H54 (cell line): Measurements from ENCODE around the gene RFTN1.
A peak's percentile ranks its signal among the peaks of the same experiment; 100 is the strongest.

Experiments used
- DNase-seq: peaks from one replicate; pipeline ENCODE4 v3.0.0; 2011; ENCODE audit warnings: low spot score, mixed read lengths; ENCODE audit not compliant: insufficient read length
- FAIRE-seq: peaks from 3 replicates; lab custom pipeline; 2011; peaks lifted over from hg19 to GRCh38; lab: Jason Lieb, UNC
- POLR2A ChIP-seq: IDR thresholded peaks from 2 replicates; pipeline ENCODE4 v1.6.1; 2011; ENCODE audit warnings: low read depth, mild to moderate bottlenecking, low read length

Gene RFTN1

DNA sequence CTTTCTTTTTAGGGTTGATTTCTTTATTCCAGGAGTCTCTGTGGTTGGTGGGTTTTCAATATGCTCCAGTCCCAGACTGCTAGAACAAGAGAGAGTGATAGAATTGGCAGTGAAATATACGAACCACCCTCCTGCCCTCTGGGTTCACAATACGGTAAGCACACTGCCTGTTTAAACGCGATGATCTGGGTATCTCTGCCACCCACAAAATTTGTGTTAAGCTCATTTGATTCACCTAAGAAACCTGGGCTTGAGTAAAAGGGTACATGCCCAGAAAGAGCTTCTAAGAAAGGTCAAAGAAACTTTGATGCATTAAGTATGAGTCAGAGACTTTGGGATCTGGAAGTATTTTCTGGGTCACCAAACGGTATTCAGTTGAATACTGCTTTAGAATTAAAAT, 218.7 kb downstream of the RFTN1 start:
- no peak for TF ChIP-seq POLR2A
- FAIRE-seq (no peak), DNase-seq (no peak)

DNA sequence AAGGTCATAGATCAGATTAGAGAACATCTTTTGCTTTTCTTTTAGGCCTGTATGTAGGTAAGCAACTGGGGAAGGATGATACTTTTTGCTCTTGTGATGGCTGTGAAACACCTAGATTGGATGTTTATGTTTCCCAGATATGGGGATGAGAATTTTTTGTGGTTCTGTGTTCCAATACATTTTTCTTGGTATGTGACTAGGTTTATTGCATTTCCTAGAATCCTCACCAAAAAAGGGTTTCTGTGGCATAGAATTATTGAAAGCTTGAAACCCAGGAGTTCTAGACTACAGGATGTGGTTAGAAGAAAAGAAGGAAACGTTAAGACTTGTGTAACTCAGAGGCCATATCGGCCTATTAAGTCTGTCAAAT, 222.7 kb downstream of the RFTN1 start:
- DNase-seq (no peak), FAIRE-seq (peak; percentile 45)
- no peak for TF ChIP-seq POLR2A

DNA sequence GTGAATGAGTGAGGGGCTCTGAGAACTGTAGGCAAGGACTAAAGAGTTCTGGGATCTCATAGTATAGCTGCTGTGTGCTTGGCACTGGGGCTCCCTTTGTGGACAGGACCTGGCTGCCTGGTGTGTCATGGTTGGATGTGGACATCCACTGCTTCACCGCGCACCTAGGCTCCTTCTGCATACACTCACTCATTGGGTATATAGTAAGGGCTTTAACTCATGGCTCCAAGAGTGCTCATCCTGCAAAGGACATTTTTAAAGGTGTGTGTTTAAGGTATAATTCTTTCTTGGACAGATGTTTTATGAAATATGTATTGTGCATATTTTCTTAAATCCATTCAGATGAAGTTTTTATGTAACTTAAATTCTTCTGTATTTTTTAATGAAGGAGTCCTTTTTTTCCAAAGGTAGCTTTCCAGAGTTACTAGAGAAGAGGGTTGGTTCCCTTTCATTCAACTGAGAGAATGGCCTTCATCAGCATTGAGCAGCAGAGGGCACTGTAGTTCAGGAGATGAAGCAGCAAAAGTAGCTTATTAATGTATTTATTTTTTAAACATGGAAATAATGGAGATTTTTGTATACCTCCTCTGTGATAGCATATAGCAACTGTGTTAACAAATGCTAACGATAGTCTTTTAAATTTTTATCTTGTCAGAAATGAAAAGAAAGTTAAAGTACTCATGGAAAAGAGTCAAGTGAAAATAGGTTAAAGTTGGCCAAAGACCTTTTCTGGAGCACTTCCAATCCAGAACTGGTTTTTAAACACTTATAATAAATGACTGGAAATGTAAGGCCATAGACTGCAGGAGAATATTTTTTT, 223.3 kb downstream of the RFTN1 start:
- no peak for TF ChIP-seq POLR2A
- FAIRE-seq (peak; percentile 45), DNase-seq (no peak)

DNA sequence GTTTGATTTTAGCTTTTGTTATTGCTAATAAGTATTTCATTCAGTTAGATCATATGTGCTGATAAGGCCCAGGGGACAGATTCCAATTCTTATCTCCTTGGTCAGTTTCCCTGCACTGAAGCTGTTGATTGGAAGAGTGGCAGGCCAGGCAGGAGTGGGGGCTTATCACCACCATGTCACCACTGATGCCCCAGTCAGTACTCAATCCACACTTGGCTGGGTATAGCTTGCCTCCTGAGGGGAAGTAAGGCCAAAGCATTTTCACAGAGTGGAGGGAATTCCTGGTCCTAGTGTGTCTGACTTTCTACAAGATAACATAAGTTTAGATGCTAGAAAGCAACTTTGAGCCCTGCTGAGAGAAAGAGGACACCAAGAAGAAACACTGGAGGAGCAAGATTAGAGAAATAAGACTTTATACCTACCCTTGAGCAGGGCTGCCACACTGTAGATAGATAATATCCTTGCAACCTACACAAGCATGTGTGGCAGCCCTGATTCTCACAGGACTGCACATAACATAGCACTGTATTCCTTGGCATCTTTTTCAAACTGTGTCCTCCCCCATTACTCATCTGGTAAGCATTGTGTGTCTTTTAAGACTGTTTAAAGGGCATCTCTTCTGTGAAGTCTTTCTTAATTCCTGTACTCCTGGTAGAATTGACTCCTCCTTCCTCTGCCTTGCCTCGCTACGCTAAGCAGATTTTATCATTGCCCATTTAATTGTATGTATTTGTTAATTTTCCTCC, 224.2 kb downstream of the RFTN1 start:
- FAIRE-seq = no peak
- no peak for DNase-seq
- no peak for TF ChIP-seq POLR2A

DNA sequence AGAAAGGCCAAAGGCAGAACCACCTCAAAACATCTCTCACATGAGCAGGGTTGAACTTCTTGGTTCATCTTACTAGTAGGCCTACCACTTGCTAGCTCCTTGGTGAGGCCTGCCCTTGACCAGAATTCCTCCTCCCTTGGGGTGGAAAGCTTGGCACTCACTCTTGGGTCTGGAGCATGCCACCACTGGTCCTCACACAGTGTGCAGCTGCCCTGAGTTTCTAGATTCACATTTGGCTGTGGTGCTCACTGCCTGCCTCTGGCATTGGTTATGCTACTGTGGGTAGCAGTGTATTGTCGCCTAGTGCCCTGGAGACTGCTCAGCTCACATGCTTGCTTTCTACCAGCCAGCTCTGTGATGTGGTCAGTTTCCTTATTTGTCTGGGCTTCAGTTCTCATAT, 224.8 kb downstream of the RFTN1 start:
- no peak for FAIRE-seq
- DNase-seq = no peak
- no peak for TF ChIP-seq POLR2A

DNA sequence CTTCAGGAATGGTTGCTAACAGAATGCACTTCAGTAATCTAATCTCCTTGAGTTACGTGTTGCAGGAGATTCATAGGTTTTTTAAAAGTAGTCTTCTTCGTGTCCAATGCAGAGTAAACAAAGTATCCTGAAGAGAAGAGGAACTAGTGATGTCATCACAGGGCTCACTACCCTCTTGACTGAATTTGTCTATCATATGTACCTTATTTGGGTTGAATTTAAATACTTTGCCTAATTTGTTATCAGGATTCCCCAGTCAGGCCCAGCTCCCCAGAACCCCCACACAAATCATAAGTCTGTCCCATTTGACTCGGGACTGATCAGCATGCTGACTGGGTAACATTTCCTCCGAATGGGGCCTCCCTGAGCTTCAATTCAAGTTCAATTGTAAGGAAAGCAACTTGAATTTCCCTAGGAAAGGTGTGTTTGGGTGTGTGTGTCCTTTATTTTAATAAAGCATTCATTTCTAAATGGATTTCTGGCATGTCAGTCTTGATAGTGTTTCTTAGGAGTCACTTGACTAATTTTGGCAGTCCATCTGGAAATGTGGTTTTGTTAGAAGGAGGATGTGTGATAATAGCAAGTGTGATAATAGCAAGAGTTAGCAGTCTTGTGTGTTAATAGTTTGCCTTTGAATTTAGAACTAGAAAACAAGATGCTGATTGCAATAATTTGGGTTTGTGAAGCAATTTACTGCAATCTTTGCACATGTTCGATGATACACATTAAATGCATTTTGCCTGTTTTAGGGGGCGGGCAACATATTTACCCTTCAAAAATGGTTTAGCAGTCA, 226.6 kb downstream of the RFTN1 start:
- DNase-seq = no peak
- no peak for TF ChIP-seq POLR2A
- FAIRE-seq = no peak

DNA sequence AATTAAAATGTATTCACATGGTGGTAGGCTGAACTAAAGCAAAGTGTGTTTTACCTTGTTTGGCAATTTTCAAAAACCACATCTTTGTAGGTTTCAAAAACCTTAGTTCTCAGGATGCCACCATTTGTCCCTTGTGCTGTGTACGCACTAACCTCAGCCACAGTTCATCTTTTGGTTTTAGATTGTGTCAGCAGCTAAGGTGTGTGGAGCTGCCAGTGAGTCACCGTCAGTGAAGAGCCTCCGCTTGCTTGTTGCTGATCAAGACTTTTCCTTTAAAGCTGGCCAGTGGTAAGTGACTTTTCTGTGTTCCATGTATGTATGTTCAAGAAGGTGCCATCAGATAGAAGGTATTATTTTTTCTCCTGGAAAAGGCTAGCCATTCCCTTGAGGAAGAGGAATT, 227.3 kb downstream of the RFTN1 start:
- DNase-seq (no peak), FAIRE-seq (no peak)
- no peak for TF ChIP-seq POLR2A

DNA sequence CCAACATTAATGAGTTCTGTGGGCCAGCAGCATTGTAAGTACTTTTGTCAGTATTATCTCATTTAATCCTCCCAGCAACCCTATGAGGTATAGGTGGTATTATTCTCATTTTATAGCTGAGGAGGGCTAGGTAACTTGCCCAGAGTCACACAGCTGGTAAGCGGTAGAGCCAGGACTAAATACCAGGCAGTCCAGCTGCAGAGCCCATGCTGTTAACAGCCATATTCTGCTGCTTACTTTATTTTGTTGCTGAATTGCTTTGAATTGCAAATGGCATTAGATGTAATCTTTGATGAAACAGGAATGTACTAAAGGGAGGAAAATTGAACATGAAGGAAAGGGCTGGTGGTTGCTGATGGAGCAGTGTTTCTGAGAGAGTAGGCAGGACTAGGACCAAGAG, 228.9 kb downstream of the RFTN1 start:
- FAIRE-seq (no peak), DNase-seq (no peak)
- no peak for TF ChIP-seq POLR2A

DNA sequence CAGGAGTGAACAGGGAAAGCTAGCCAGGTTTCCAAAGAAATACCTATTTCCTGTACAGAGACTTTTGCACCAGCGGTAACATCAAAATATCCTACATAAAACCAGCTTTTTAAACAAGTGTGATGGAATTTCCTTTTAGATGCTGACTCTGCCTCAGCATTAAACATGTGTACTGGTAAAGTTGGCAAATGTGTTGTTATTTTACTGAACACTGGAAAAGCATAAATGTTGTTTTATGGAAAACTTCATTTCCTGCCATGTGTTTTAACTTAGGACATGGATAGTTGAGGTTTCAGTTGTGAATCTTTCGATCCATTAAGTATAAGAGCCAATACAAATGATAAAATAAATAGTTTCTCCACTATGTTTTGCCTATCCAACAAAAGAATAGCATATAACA, 232.8 kb downstream of the RFTN1 start:
- no peak for TF ChIP-seq POLR2A
- DNase-seq (no peak), FAIRE-seq (no peak)

DNA sequence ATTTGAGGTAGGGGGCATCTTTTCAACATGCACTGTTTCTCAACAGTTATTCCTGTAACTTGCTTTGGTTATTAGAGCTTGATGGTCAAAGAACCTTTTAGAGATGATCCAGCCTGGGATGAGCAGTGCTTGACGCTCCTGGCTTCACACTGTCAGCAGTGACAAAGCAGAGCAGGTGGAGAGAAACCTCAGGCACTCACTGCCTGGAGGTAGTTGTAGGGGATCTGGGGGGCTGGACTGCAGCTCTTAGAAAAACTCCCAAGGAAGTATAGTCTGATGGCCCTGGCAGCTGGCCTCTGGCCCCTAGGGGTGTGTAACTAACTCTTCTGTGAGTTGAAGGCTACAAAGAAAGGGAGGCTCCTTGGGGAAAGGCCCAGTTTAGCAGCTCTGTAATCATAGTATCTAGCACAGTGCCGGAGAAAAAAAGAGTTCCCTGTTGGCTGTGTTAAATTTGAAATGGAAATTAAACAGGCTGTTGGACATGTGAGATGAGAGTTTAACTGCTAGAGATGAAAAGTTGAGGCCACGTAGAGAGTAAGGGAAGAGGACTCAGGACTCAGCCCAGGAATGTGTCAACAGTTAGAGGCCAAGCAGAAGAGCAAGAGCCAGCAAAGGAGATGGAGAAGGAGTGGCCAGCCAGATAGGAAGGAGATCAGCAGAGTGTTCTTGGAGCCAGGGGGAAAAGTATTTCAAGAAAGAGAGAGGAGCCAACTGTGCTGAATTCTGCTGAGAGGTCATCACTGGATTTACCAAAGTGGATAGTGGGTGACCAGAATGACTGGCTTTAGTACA, 234.3 kb downstream of the RFTN1 start:
- no peak for TF ChIP-seq POLR2A
- FAIRE-seq (no peak), DNase-seq (no peak)

DNA sequence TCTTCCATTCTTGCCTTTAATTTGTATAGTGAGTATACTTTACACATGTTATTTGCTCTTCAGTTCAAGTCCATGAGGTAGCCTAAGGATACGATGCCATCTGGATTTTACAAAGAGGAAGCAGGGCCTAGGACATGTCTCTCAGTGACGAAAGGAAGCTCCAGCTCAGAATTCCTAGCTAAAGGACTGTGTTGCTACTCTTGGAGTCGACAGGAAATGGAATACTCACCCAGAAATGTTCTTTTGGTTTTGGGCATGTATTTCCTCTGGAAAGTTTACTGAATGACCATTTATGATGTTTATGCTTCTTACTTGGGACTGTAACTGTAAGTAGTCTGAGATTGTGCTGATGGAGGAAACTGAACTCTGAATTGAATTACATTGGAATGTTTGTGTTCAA, 236.0 kb downstream of the RFTN1 start:
- FAIRE-seq = no peak
- no peak for DNase-seq
- no peak for TF ChIP-seq POLR2A

DNA sequence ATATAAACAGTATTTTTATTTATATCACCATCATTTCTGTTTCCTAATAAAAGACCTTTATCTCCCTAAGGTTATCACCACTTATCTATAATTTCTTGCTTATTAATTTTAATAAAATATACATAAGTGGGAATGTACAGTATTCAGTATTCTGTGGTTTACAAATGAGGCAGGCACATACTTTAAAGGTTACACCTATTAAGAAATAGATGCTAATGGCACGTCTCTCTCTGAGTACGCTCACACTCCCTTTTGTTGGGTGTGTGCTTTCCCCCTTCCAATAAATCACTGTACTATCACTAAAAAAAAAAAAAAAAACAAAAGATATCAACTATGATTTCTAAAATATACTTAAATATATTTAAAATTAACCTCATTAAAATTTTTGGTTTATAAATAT, 239.6 kb downstream of the RFTN1 start:
- TF ChIP-seq POLR2A = no peak

DNA sequence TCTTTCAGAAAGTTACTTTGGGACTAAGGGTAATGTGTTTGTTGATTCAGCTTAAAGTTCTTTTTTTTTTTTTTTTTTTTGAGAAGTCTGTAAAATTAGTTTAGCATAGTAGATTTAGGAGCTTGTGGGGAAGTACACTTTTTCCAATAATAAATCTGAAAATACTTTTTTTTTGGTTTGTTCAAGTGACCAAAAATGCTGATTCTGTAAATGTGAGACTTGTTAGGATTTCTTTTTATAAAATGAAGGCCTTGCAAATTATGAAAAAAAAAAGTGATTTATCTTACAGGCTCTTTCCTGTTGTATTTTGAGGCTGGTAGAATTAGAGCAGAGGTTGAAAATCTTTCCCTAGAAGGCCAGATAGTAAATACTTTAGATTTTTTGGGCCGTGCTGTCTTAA, 240.9 kb downstream of the RFTN1 start:
- no peak for TF ChIP-seq POLR2A
- FAIRE-seq (no peak), DNase-seq (no peak)

More for the DNA sequence above, 239.6 kb downstream of the RFTN1 start:
- DNase-seq = no peak
- FAIRE-seq = no peak

DNA sequence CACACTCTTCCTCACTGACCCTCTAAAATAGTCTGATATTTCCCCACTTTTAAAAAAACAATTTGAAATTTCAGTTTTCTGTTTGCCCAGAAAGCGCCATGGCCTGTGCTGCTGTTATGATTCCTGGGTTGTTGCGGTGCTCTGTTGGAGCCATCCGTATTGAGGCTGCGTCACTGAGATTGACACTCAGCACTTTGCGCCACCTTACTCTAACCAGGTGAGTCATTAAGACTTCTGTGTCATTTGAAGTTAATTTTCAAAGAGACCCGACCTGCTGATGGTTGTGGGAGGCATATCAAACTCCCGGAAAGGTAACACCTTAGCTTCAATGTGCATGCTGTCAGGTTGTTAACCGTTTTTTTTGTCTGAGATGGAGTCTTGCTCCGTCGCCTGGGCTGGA, 242.6 kb downstream of the RFTN1 start:
- DNase-seq = no peak
- TF ChIP-seq POLR2A = no peak
- FAIRE-seq = no peak
